K562 (cell line): ENCODE results near the gene C22orf39. TPM values are rescaled to one million over a fixed set of nuclear protein-coding genes. Genes with fewer than 3 reads are reported as not detected.

Source experiments
- ATAC-seq: fragments of 200-7000 bp; cut with Tn5 transposase; 3 replicates; pipeline ENCODE4 v1.9.1; 2020; ENCODE audit warnings: moderate library complexity
- BruUV-seq: library from RNA; stranded (reverse); fragments of 400-500 nt; replicated peaks from 2 replicates; lab custom pipeline; 2021; lab: Mats Ljungman, UMichigan
- CTCF ChIA-PET: fragments of 300-600 bp; formaldehyde crosslinking; extraction: SDS; loops from one replicate; lab custom pipeline; 2021; ENCODE audit warnings: low intra/inter-chr PET ratio; lab: Yijun Ruan, JAX
- POLR2A ChIA-PET: fragments of 300-600, 350-650 bp; sonication (Branson Sonifier 250); formaldehyde crosslinking; extraction: SDS; loops from one replicate; lab custom pipeline; 2021; ENCODE audit warnings: antibody characterized with exemption, inconsistent platforms; lab: Yijun Ruan, JAX
- DNase-seq, 4 experiments: peaks; one replicate each; pipeline versions ENCODE4 v3.0.0 to v3.0.0-alpha.2; 2011 to 2018; ENCODE audit warnings: low spot score in 3 of 4, mixed read lengths in 3 of 4; ENCODE audit errors: extremely low read depth in 1 of 4
- FAIRE-seq: peaks from 2 replicates; lab custom pipeline; 2011; peaks lifted over from hg19 to GRCh38; lab: Jason Lieb, UNC
- H2AFZ ChIP-seq: 2 replicates; pipeline ENCODE4 v1.6.0; 2011; ENCODE audit warnings: low read depth, low read length, control low read depth, inconsistent platforms
- H3K27ac ChIP-seq: fragments of 200-600 bp; 3 replicates; pipeline ENCODE4 v1.8.0; 2011; ENCODE audit warnings: low read depth, mild to moderate bottlenecking, control low read depth, inconsistent platforms, low read length, moderate library complexity, mixed read lengths; ENCODE audit errors: extremely low read depth
- H3K27me3 ChIP-seq, 2 experiments: fragments of 300-600 bp in 1 of 2; 2 replicates in 1 of 2; 3 replicates in 1 of 2; pipeline versions ENCODE4 v1.6.0 to v1.8.0; 2011; ENCODE audit warnings: inconsistent platforms in 2 of 2, low read length in 2 of 2, mild to moderate bottlenecking in 1 of 2, mixed read lengths in 1 of 2, moderate library complexity in 1 of 2; ENCODE audit not compliant: control insufficient read depth in 2 of 2, insufficient read depth in 2 of 2
- H3K36me3 ChIP-seq: fragments of 300-600 bp; 3 replicates; pipeline ENCODE4 v1.8.0; 2011; ENCODE audit warnings: mild to moderate bottlenecking, low read length, inconsistent platforms; ENCODE audit not compliant: control insufficient read depth, insufficient read depth
- H3K4me1 ChIP-seq, 2 experiments: fragments of 200-600 bp in 1 of 2; replicated peaks in 1 of 2; 2 replicates in 1 of 2; 3 replicates in 1 of 2; pipeline versions ENCODE4 v1.5.1 to v1.8.0; 2011; ENCODE audit warnings: inconsistent platforms in 2 of 2, low read length in 2 of 2, mild to moderate bottlenecking in 1 of 2, mixed read lengths in 1 of 2, moderate library complexity in 1 of 2; ENCODE audit not compliant: control insufficient read depth in 2 of 2, insufficient read depth in 2 of 2
- H3K4me2 ChIP-seq: 2 replicates; pipeline ENCODE4 v1.6.1; 2011; ENCODE audit warnings: low read length, control low read depth, inconsistent platforms, mixed read lengths; ENCODE audit not compliant: insufficient read depth
- H3K4me3 ChIP-seq: fragments of 200-600 bp; sonication (generic), shearing (Covaris generic); 2 replicates; pipeline ENCODE4 v1.5.1; 2016; ENCODE audit warnings: control low read depth, inconsistent platforms
- H3K79me2 ChIP-seq: fragments of 200-600 bp; 3 replicates; pipeline ENCODE4 v1.8.0; 2011; ENCODE audit warnings: low read length, inconsistent platforms; ENCODE audit not compliant: control insufficient read depth, insufficient read depth
- H3K9ac ChIP-seq, 2 experiments: 2 replicates each; pipeline versions ENCODE4 v1.6.0 to v1.6.1; 2011; ENCODE audit warnings: low read depth in 2 of 2, low read length in 2 of 2, control low read depth in 1 of 2, inconsistent platforms in 1 of 2, mild to moderate bottlenecking in 1 of 2, mixed read lengths in 1 of 2; ENCODE audit not compliant: insufficient read depth in 1 of 2
- H3K9me1 ChIP-seq: one replicate; pipeline ENCODE4 v1.6.0; 2011; ENCODE audit warnings: inconsistent platforms, mild to moderate bottlenecking, low read length, moderate library complexity; ENCODE audit not compliant: control insufficient read depth, insufficient read depth
- H3K9me3 ChIP-seq: replicated peaks from 2 replicates; pipeline ENCODE4 v1.5.1; 2011; ENCODE audit warnings: low read depth, low read length, inconsistent platforms; ENCODE audit not compliant: control insufficient read depth, insufficient read depth
- H4K20me1 ChIP-seq: replicated peaks from 2 replicates; pipeline ENCODE4 v1.6.1; 2011; ENCODE audit warnings: low read length, inconsistent platforms, mixed read lengths; ENCODE audit not compliant: control insufficient read depth, insufficient read depth
- ELF4 ChIP-seq: fragments of 450-650 bp; formaldehyde crosslinking; IDR thresholded peaks from 2 replicates; pipeline ENCODE4 v1.4.0; 2022; ENCODE audit warnings: missing genetic modification characterization
- MED1 ChIP-seq: sonication (generic); formaldehyde crosslinking; IDR thresholded peaks from 2 replicates; pipeline ENCODE4 v1.8.1; 2023; ENCODE audit warnings: missing genetic modification reagents, borderline replicate concordance
- PRPF4 ChIP-seq: fragments of 200-400 bp; formaldehyde crosslinking; IDR thresholded peaks from one replicate; pipeline ENCODE4 v1.6.1; 2017; ENCODE audit warnings: low read length, low read depth, mild to moderate bottlenecking; ENCODE audit not compliant: insufficient read depth, poor library complexity, severe bottlenecking
- RBBP5 ChIP-seq: fragments of 200-600 bp; sonication (generic); IDR thresholded peaks from 2 replicates; pipeline ENCODE4 v1.6.1; 2012; ENCODE audit warnings: borderline replicate concordance, mild to moderate bottlenecking, low read length, control low read depth, inconsistent platforms; ENCODE audit not compliant: insufficient read depth, poor library complexity, severe bottlenecking
- RCOR1 ChIP-seq, 2 experiments: IDR thresholded peaks; 2 replicates each; pipeline ENCODE4 v1.6.1; 2012; ENCODE audit warnings: low read depth in 2 of 2, low read length in 2 of 2, borderline replicate concordance in 1 of 2, improper control_type of control experiment in 1 of 2
- SMAD1 ChIP-seq: fragments of 150-350 bp; IDR thresholded peaks from 2 replicates; pipeline ENCODE4 v1.6.1; 2014; ENCODE audit warnings: low read length, low read depth; ENCODE audit not compliant: partially characterized antibody
- THRAP3 ChIP-seq: fragments of 450-650 bp; IDR thresholded peaks from 2 replicates; pipeline ENCODE4 v1.6.1; 2016; ENCODE audit warnings: mild to moderate bottlenecking, inconsistent platforms, borderline replicate concordance
- ZKSCAN1 ChIP-seq: fragments of 150-350 bp; IDR thresholded peaks from 2 replicates; pipeline ENCODE4 v1.6.1; 2016; ENCODE audit warnings: low read depth, low read length
- WGBS: fragments of 100-300 bp; shearing (Covaris generic); methylation state at CpG from one replicate; pipeline ENCODE4 v1.1.6; 2016; ENCODE audit warnings: low coverage, mixed read lengths; ENCODE audit not compliant: insufficient coverage; ENCODE audit errors: missing lambda C conversion rate; 5-methylcytosine and 5-hydroxymethylcytosine counted together
- in situ Hi-C: fragments of 300-500 bp; cut with MboI; formaldehyde crosslinking; loops from 4 replicates; pipeline ENCODE4 v1.15.0; 2018; ENCODE audit warnings: inconsistent platforms, mixed read lengths
- intact Hi-C: fragments of 100-400 bp; cut with micrococcal nuclease; formaldehyde crosslinking; loops from 2 replicates; pipeline ENCODE4 v1.14.2; 2022
- polyA plus RNA-seq, 8 experiments: library from polyadenylated mRNA; depleted of rRNA in 4 of 8; stranded (reverse) in 5 of 8; unstranded in 3 of 8; fragments of >200 nt; fragmentation: Nextera tagmentation in 2 of 8; fragmentation: Illumina TruSeq in 1 of 8; extraction: Ambion mirVana in 2 of 8; extraction: Trizol in 1 of 8; gene quantifications; 2 replicates each; pipeline versions ENCODE4 v1.2.1 to v1.2.3, GENCODE V29; 2011 to 2014; ENCODE audit warnings: inconsistent platforms in 1 of 8, missing spikeins in 1 of 8
- total RNA-seq, 7 experiments: library from RNA; depleted of rRNA in 6 of 7; stranded (reverse); fragments of >200 nt in 6 of 7; fragmentation: Illumina TruSeq in 2 of 7; extraction: Trizol in 2 of 7; gene quantifications; 2 replicates each; pipeline versions ENCODE4 v1.2.1 to v1.2.3, GENCODE V29; 2011 to 2021; ENCODE audit warnings: low replicate concordance in 1 of 7
- TF ChIP-seq, protein P1 (sequence below): fragments of 450-650 bp; IDR thresholded peaks from 2 replicates; pipeline ENCODE4 v1.6.1; 2016; ENCODE audit warnings: low read depth

C22orf39 gene
- total and polyA plus RNA-seq, 9 of the 15 experiments (the other 6 are each of a cell fraction or from before 2014, with no cell fraction given), result 20.4 to 139 (median 66.8) TPM

DNA sequence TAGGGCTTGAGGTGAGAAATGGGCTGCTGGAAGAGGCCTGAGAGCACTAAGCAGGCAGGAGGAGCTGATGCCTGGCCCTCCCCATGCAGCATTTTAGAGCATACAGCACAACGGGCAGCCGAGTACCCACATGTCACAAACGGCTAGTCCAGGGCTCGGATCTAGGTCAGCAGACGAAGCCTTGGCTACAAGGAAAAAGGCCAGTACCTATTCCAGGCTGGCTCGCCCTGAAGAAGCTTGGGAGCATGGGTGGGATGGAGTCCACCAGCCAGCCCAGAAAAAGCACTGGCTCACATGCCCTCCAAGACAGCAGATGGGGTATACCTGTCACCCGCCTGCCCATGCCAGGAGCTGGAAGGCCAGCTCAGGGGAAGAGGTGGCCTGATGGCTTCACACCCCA lies 21.9 kb upstream of the C22orf39 start (continued):
- peak; percentile 15 for TF ChIP-seq RBBP5
- no peak for TF ChIP-seq SMAD1
- TF ChIP-seq, all 486 proteins: peak for 4

DNA sequence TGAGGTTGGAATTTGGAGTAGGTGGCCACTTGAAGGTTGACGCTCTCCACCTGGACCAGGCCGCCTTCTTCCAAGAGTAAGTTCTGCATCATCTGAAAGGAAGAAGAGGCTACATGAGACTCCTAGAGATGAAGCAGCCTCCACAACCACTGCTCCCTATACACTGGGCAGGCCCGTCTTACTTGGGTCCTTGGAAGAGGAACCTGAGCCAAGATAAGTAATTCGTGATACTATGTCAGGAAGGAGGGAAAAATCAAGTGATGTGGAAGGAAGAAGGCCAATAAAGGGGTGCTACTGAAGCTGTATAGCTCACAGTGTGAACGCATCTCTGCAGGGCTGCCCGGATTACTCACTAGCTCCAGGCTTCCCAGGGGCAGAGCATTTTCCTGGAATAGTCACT lies 20.4 kb upstream of the C22orf39 start:
- FAIRE-seq (no peak), DNase-seq (no peak), ATAC-seq (no peak)
- Histone ChIP-seq H3K27ac (no peak overlapping the region), H3K4me3 (no peak overlapping the region), H3K4me2 (no peak overlapping the region), H3K9me1 (peaks cover 9% of the 10 kb centered on the region), H2AFZ (no peak overlapping the region), H3K27me3 (no peaks in the 10 kb centered on the region), H3K79me2 (peaks cover 7% of the 10 kb centered on the region), H3K9me3 (no peaks in the 10 kb centered on the region), H3K9ac (no peak overlapping the region), H3K36me3 (peaks cover 100% of the 10 kb centered on the region), H4K20me1 (peaks cover 23% of the 10 kb centered on the region), H3K4me1 (no peaks in the 10 kb centered on the region)
- ChIA-PET POLR2A (interaction anchor here (0.7 to 13.6 kb wide), 10 partner anchors 11 to 295 kb away, joined by 3 to 148 read pairs (median 4); partner anchors contain the start of genes CDC45, HIRA, MRPL40 and UFD1), CTCF (no interaction called here)
- in situ Hi-C loops (no loop called here), intact Hi-C loops (no loop called here)
- 91% methylated on average over 6 of the region's 6 CpGs for WGBS
- no TSS peak for BruUV-seq
- TF ChIP-seq PRPF4 (no peak), THRAP3 (no peak), MED1 (peak; percentile 68; the same call in 1 of the 2 replicates), RCOR1 (IDR thresholded peaks at IDR 0.05; ENCODE audit: borderline replicate concordance in 1 of 2, low read depth in 2 of 2, low read length in 2 of 2) (no peak), ZKSCAN1 (0 out of 2 replicates have a peak, but pooled peaks have one; percentile 61), ELF4 (CRISPR knock-in tag) (no peak)
- TF ChIP-seq, protein P1, sequence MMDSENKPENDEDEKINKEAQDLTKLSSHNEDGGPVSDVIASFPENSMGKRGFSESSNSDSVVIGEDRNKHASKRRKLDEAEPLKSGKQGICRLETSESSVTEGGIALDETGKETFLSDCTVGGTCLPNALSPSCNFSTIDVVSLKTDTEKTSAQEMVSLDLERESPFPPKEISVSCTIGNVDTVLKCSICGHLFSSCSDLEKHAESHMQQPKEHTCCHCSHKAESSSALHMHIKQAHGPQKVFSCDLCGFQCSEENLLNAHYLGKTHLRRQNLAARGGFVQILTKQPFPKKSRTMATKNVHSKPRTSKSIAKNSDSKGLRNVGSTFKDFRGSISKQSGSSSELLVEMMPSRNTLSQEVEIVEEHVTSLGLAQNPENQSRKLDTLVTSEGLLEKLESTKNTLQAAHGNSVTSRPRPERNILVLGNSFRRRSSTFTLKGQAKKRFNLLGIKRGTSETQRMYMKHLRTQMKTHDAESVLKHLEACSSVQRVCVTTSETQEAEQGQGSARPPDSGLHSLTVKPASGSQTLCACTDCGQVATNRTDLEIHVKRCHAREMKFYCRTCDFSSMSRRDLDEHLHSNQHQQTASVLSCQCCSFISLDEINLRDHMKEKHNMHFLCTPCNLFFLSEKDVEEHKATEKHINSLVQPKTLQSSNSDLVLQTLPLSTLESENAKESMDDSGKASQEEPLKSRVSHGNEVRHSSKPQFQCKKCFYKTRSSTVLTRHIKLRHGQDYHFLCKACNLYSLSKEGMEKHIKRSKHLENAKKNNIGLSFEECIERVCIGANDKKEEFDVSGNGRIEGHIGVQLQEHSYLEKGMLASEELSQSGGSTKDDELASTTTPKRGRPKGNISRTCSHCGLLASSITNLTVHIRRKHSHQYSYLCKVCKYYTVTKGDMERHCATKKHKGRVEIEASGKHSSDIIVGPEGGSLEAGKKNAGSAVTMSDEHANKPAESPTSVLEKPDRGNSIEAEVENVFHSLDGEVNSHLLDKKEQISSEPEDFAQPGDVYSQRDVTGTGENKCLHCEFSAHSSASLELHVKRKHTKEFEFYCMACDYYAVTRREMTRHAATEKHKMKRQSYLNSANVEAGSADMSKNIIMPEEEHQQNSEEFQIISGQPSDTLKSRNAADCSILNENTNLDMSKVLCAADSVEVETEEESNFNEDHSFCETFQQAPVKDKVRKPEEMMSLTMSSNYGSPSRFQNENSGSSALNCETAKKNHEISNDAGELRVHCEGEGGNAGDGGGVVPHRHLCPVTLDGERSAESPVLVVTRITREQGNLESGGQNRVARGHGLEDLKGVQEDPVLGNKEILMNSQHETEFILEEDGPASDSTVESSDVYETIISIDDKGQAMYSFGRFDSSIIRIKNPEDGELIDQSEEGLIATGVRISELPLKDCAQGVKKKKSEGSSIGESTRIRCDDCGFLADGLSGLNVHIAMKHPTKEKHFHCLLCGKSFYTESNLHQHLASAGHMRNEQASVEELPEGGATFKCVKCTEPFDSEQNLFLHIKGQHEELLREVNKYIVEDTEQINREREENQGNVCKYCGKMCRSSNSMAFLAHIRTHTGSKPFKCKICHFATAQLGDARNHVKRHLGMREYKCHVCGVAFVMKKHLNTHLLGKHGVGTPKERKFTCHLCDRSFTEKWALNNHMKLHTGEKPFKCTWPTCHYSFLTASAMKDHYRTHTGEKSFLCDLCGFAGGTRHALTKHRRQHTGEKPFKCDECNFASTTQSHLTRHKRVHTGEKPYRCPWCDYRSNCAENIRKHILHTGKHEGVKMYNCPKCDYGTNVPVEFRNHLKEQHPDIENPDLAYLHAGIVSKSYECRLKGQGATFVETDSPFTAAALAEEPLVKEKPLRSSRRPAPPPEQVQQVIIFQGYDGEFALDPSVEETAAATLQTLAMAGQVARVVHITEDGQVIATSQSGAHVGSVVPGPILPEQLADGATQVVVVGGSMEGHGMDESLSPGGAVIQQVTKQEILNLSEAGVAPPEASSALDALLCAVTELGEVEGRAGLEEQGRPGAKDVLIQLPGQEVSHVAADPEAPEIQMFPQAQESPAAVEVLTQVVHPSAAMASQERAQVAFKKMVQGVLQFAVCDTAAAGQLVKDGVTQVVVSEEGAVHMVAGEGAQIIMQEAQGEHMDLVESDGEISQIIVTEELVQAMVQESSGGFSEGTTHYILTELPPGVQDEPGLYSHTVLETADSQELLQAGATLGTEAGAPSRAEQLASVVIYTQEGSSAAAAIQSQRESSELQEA, result no peak
